HG02885 (cell line): ENCODE measurements around the gene NAA38.

Experiments used
- ATAC-seq: cut with Tn5 transposase; IDR thresholded peaks from one replicate; pipeline ENCODE4 v1.9.1; 2021; ENCODE audit warnings: mild to moderate bottlenecking; ENCODE audit not compliant: unreplicated experiment, poor library complexity

The NAA38 gene

GRCh38 chr17:7842380-7843256 is 14.7 kb downstream of the NAA38 start:
- ATAC-seq = peak; percentile 32

- ATAC-seq = peak; percentile 18
Observed at GRCh38 chr17:7841915-7842379, 15.4 kb downstream of the NAA38 start.

- no peak for ATAC-seq
Observed at GRCh38 chr17:7841396-7841914, 15.9 kb downstream of the NAA38 start.

GRCh38 chr17:7840875-7841274 is 16.5 kb downstream of the NAA38 start:
- ATAC-seq = no peak

GRCh38 chr17:7840441-7840840 is 16.9 kb downstream of the NAA38 start:
- ATAC-seq = no peak

- ATAC-seq = no peak
Observed at GRCh38 chr17:7839876-7840261, 17.5 kb downstream of the NAA38 start.

GRCh38 chr17:7839190-7839875 is 18.0 kb downstream of the NAA38 start:
- no peak for ATAC-seq

- no peak for ATAC-seq
Observed at GRCh38 chr17:7838090-7839075, 19.0 kb downstream of the NAA38 start.

GRCh38 chr17:7837408-7838088 is 19.8 kb downstream of the NAA38 start:
- ATAC-seq = no peak

- no peak for ATAC-seq
Observed at GRCh38 chr17:7836596-7837407, 20.6 kb downstream of the NAA38 start.

- ATAC-seq = no peak
Observed at GRCh38 chr17:7835814-7836595, 21.4 kb downstream of the NAA38 start.

GRCh38 chr17:7834957-7835813 is 22.2 kb downstream of the NAA38 start:
- ATAC-seq = peak; percentile 65

- no peak for ATAC-seq
Observed at GRCh38 chr17:7834542-7834956, 22.8 kb downstream of the NAA38 start.

GRCh38 chr17:7833795-7834541 is 23.4 kb downstream of the NAA38 start, which contains the start of gene KDM6B:
Gene KDM6B, plus strand, starts transcription at chr17:7834217. Its CDS starts 11,338 bp downstream, at chr17:7845555.
- peak; percentile 59 for ATAC-seq

- no peak for ATAC-seq
Observed at GRCh38 chr17:7833011-7833794, 24.2 kb downstream of the NAA38 start.
